HG03460 (cell line): ENCODE data around the gene EVL.
A peak's percentile ranks its signal among the peaks of the same experiment; 100 is the strongest.

ENCODE experiments used
- ATAC-seq: cut with Tn5 transposase; IDR thresholded peaks from one replicate; pipeline ENCODE4 v1.9.1; 2021; ENCODE audit not compliant: unreplicated experiment

The EVL gene

GRCh38 chr14:100108042-100108825, 43.0 kb downstream of the EVL start:
- ATAC-seq = peak; percentile 83

- ATAC-seq = no peak
Observed at GRCh38 chr14:100108840-100109593, 43.8 kb downstream of the EVL start.

- ATAC-seq = no peak
Observed at GRCh38 chr14:100109594-100109955, 44.4 kb downstream of the EVL start.

- no peak for ATAC-seq
Observed at GRCh38 chr14:100110816-100111215, 45.6 kb downstream of the EVL start.

- no peak for ATAC-seq
Observed at GRCh38 chr14:100111931-100112704, 46.9 kb downstream of the EVL start.

GRCh38 chr14:100114109-100114765, 49.0 kb downstream of the EVL start:
- no peak for ATAC-seq

GRCh38 chr14:100115236-100115635, 50.0 kb downstream of the EVL start:
- no peak for ATAC-seq

- ATAC-seq = no peak
Observed at GRCh38 chr14:100115726-100116125, 50.5 kb downstream of the EVL start.

GRCh38 chr14:100116134-100116533, 50.9 kb downstream of the EVL start:
- ATAC-seq = no peak

GRCh38 chr14:100117026-100117425, 51.8 kb downstream of the EVL start:
- ATAC-seq = no peak

- ATAC-seq = no peak
Observed at GRCh38 chr14:100117633-100118395, 52.6 kb downstream of the EVL start.

GRCh38 chr14:100118396-100119011, 53.3 kb downstream of the EVL start:
- ATAC-seq = no peak

- ATAC-seq = no peak
Observed at GRCh38 chr14:100119251-100119650, 54.0 kb downstream of the EVL start.

GRCh38 chr14:100120522-100121269, 55.5 kb downstream of the EVL start:
- no peak for ATAC-seq

- ATAC-seq = no peak
Observed at GRCh38 chr14:100121643-100122480, 56.6 kb downstream of the EVL start.

GRCh38 chr14:100122481-100123223, 57.4 kb downstream of the EVL start:
- ATAC-seq = no peak

GRCh38 chr14:100123618-100124017, 58.4 kb downstream of the EVL start:
- ATAC-seq = no peak
